Stimulated activated CD8-positive, alpha-beta memory T cell treated with anti-CD3 and anti-CD28 coated beads, Interleukin-2, amount 100 ng/mL, for 48 hours (primary cell): ENCODE data around the gene VCP.

ENCODE experiments used
- DNase-seq, 2 donors: peaks; one replicate each; pipeline ENCODE4 v3.0.0-alpha.2; 2020; ENCODE audit warnings: low read depth in 2 of 2

VCP gene

DNA sequence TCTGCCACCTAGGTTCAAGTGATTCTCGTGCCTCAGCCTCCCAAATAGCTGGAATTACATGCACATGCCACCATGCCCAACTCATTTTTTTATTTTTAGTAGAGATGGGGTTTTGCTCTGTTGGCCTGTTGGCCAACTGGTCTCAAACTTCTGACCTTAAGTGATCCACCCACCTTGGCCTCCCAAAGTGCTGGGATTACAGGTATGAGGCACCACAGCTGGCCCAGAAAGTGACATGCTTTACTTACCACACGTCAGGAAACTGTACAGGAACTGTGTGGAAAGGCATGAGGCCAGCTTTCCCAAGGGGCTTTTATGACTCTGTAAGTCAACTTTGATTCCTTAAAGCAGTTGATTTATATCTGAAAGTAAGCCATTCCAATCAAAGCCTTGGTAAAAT, 57.9 kb downstream of the VCP start:
- DNase-seq, result no peak

DNA sequence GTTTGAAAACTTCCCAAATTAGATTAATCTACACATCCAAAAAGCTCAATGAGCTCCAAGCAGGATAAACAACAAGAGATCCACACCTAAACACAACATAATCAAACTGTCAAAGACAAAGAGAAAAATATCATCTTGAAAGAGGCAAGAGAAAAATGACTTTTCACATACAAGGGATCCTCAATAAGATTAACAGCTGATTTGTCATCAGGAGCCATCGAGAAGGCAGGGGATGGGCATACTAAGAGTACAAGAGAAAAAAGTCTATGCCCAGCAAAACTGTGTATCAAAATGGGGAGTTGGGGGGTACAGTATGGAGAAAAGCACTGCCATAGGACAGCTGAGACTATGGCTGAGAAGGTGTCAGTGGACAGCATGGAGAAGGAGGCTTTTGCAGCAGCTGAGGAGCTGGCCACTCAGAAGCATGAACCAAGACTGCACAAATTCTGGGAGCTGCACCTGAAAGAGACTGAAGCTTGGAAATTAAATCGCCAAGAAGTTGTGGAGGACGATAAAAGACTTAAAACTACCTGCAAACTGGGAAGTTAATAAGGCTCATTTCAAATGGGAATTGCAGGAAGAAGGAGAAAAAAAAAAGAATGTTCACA, 62.0 kb downstream of the VCP start:
- no peak for DNase-seq
